ENCODE measurements around the gene DRC3. TPM values are rescaled to one million over a fixed set of nuclear protein-coding genes. Genes with fewer than 3 reads are reported as not detected.

DRC3 gene
- total RNA-seq, 2 experiments from 2014 or later = 0.19 TPM; not detected in 1

DNA sequence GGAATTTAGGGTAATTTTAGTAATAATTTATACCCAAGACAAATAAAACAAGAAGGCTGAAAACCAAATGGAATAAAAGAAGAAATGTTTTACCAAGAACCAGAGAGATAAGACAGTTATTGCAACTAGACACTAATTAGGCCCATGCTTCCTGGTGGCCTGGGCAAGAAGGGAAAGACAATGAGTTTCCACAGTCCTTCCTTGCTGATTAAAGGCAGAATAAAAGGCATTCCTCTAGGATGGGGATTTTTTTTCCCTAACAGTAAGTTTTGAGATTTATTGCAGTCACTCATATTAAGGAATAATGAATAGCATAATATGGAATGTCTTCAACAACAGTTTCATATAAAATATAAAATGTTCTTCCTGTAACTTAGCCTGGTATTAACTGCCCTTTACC, 42.0 kb upstream of the DRC3 start:
- CTCF ChIA-PET (ENCODE audit: unreplicated experiment) = no interaction called here

DNA sequence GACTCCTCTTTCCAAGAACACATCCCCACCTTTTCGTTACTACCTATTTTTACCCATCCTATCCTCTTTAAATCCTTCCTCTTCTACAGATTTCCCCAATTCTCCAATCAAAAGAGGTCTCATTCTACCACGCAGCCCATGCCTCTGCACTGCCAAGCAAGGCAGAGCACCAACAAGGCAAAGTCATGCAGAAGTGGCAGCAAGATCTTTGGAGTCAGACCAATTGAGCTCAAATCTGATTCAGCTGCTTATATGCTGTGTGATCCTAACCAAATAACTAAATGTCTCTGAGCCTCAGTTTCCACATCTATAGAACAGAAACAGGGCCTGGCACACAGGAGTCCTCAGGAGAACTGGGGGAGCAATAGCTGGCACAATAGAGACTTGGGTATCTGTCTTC, 41.5 kb upstream of the DRC3 start:
- Histone ChIP-seq H3K9me3 (ENCODE audit: low read length) (no peaks in the 10 kb centered on the region), H3K4me3 (ENCODE audit: low read depth, low read length, poor library complexity, severe bottlenecking) (no peak overlapping the region), H2AFZ (ENCODE audit: low read length) (no peak overlapping the region), H3K36me3 (ENCODE audit: insufficient read depth, low read length) (no peaks in the 10 kb centered on the region), H3K79me2 (ENCODE audit: insufficient read depth, low read depth, low read length) (no peaks in the 10 kb centered on the region), H3K27ac (ENCODE audit: low read depth, low read length, poor library complexity, severe bottlenecking) (no peak overlapping the region), H4K20me1 (ENCODE audit: insufficient read depth, low read length) (no peaks in the 10 kb centered on the region), H3K4me2 (ENCODE audit: low read length) (no peak overlapping the region), H3K4me1 (ENCODE audit: insufficient read depth, low read length, poor library complexity, severe bottlenecking) (no peaks in the 10 kb centered on the region), H3K9me2 (ENCODE audit: insufficient read depth, low read length) (no peaks in the 10 kb centered on the region)
- POLR2A ChIA-PET = interaction anchor here (0.5 to 1.6 kb wide), 2 partner anchors 15 to 33 kb away, joined by 4 to 6 read pairs; no protein-coding TSS in a partner anchor
- intact Hi-C loops (cut with micrococcal nuclease; ENCODE audit: unreplicated experiment) = no loop called here
- TF ChIP-seq, protein P1, sequence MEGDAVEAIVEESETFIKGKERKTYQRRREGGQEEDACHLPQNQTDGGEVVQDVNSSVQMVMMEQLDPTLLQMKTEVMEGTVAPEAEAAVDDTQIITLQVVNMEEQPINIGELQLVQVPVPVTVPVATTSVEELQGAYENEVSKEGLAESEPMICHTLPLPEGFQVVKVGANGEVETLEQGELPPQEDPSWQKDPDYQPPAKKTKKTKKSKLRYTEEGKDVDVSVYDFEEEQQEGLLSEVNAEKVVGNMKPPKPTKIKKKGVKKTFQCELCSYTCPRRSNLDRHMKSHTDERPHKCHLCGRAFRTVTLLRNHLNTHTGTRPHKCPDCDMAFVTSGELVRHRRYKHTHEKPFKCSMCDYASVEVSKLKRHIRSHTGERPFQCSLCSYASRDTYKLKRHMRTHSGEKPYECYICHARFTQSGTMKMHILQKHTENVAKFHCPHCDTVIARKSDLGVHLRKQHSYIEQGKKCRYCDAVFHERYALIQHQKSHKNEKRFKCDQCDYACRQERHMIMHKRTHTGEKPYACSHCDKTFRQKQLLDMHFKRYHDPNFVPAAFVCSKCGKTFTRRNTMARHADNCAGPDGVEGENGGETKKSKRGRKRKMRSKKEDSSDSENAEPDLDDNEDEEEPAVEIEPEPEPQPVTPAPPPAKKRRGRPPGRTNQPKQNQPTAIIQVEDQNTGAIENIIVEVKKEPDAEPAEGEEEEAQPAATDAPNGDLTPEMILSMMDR (conservative IDR thresholded peaks at IDR 0.05; ENCODE audit: low read length) = no peak
- no peak for TF ChIP-seq EZH2phosphoT487 (IDR thresholded peaks at IDR 0.05; ENCODE audit: borderline replicate concordance, low read depth, low read length)
- BruUV-seq (replicated peaks) = no TSS peak
- no peak for DNase-seq (ENCODE audit: low spot score)
- CTCF ChIA-PET (ENCODE audit: unreplicated experiment) = no interaction called here

More for the DNA sequence above, 42.0 kb upstream of the DRC3 start:
- Histone ChIP-seq H3K4me2 (ENCODE audit: low read length) (no peak overlapping the region), H2AFZ (ENCODE audit: low read length) (no peak overlapping the region), H3K9me2 (ENCODE audit: insufficient read depth, low read length) (no peaks in the 10 kb centered on the region), H3K27ac (ENCODE audit: low read depth, low read length, poor library complexity, severe bottlenecking) (no peak overlapping the region), H3K79me2 (ENCODE audit: insufficient read depth, low read depth, low read length) (no peaks in the 10 kb centered on the region), H3K4me3 (ENCODE audit: low read depth, low read length, poor library complexity, severe bottlenecking) (no peak overlapping the region), H4K20me1 (ENCODE audit: insufficient read depth, low read length) (no peaks in the 10 kb centered on the region), H3K9me3 (ENCODE audit: low read length) (no peaks in the 10 kb centered on the region), H3K36me3 (ENCODE audit: insufficient read depth, low read length) (no peaks in the 10 kb centered on the region), H3K4me1 (ENCODE audit: insufficient read depth, low read length, poor library complexity, severe bottlenecking) (no peaks in the 10 kb centered on the region)
- no peak for DNase-seq (ENCODE audit: low spot score)
- BruUV-seq (replicated peaks) = no TSS peak
- POLR2A ChIA-PET = interaction anchor here (1.6 kb wide), 1 partner anchor 16 kb away, joined by 6 read pairs; no protein-coding TSS in a partner anchor
- TF ChIP-seq, protein P1 (conservative IDR thresholded peaks at IDR 0.05; ENCODE audit: low read length) = no peak
- no peak for TF ChIP-seq EZH2phosphoT487 (IDR thresholded peaks at IDR 0.05; ENCODE audit: borderline replicate concordance, low read depth, low read length)
- intact Hi-C loops (cut with micrococcal nuclease; ENCODE audit: unreplicated experiment) = no loop called here

DNA sequence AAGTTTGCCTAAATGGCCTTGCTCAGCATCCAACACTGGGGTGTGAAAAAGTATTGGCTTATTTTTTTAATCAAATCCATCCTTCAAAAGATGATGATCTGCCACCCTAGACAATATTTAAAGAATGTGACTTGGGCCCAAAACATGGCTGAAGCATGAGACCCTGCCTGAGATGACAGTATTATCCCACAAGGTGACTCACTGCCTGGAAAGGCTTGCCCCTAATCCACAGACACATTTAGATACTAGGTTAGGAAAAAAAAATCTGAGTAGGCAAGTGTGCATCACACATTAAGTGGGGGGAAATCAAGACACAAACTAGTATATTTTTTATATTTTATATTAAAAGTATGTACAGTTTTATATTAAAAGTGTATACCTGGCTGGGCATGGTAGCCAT, 38.9 kb upstream of the DRC3 start:
- POLR2A ChIA-PET = no interaction called here
- H2AFZ ChIP-seq (ENCODE audit: low read length) = no peak overlapping the region
- H3K9me3 ChIP-seq (ENCODE audit: low read length) = no peaks in the 10 kb centered on the region
- no peaks in the 10 kb centered on the region for H3K4me1 ChIP-seq (ENCODE audit: insufficient read depth, low read length, poor library complexity, severe bottlenecking)
- H3K9me2 ChIP-seq (ENCODE audit: insufficient read depth, low read length) = no peaks in the 10 kb centered on the region
- intact Hi-C loops (cut with micrococcal nuclease; ENCODE audit: unreplicated experiment) = no loop called here
- no TSS peak for BruUV-seq (replicated peaks)
- no peaks in the 10 kb centered on the region for H4K20me1 ChIP-seq (ENCODE audit: insufficient read depth, low read length)
- CTCF ChIA-PET (ENCODE audit: unreplicated experiment) = no interaction called here
- H3K27ac ChIP-seq (ENCODE audit: low read depth, low read length, poor library complexity, severe bottlenecking) = no peak overlapping the region
- no peak overlapping the region for H3K4me2 ChIP-seq (ENCODE audit: low read length)
- H3K4me3 ChIP-seq (ENCODE audit: low read depth, low read length, poor library complexity, severe bottlenecking) = no peak overlapping the region
- H3K36me3 ChIP-seq (ENCODE audit: insufficient read depth, low read length) = no peaks in the 10 kb centered on the region
- no peaks in the 10 kb centered on the region for H3K79me2 ChIP-seq (ENCODE audit: insufficient read depth, low read depth, low read length)
- DNase-seq (ENCODE audit: low spot score) = no peak
- TF ChIP-seq, protein P1 (conservative IDR thresholded peaks at IDR 0.05; ENCODE audit: low read length) = no peak
- no peak for TF ChIP-seq EZH2phosphoT487 (IDR thresholded peaks at IDR 0.05; ENCODE audit: borderline replicate concordance, low read depth, low read length)
